ENCODE measurements around the gene SPATA2. TPM values are rescaled to one million over a fixed set of nuclear protein-coding genes. Genes with fewer than 3 reads are reported as not detected.

Gene SPATA2
- total RNA-seq, 4 donors from 2014 or later, result 2.7 to 7.2 (median 4.9) TPM

DNA sequence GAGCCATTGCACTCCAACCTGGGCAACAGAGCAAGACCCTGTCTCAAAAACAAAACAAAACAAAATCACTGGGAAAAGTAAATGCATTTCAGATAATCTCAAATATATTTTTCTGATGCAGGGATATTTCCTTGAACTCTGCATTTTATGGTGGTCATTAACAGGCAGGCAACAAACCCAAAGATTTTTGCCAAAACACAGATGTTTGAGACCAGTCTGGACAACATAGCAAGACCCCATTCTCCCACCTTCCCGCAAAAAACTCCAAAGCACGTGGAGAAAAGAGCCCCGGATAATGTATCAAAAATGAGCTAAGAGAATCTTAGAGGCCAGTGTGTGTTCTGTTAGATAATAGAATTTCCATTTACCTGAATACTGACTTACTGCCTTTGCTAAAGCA lies 58.4 kb downstream of the SPATA2 start:
- H3K4me3 ChIP-seq, result no peak overlapping the region
- 93 to 100% methylated on average over 3 of the region's 3 CpGs for WGBS, 2 donors (ENCODE audit: low coverage in 1 of 2)
- ATAC-seq, result no peak
- H3K9me3 ChIP-seq, result no peaks in the 10 kb centered on the region
- H3K27me3 ChIP-seq, result no peaks in the 10 kb centered on the region
- peaks cover 0 to 95% of the 10 kb centered on the region in 2 donors for H3K36me3 ChIP-seq
- H3K27ac ChIP-seq, result no peak overlapping the region
- TF ChIP-seq POLR2A (IDR thresholded peaks at IDR 0.05), result no peak
- TF ChIP-seq, protein P1, sequence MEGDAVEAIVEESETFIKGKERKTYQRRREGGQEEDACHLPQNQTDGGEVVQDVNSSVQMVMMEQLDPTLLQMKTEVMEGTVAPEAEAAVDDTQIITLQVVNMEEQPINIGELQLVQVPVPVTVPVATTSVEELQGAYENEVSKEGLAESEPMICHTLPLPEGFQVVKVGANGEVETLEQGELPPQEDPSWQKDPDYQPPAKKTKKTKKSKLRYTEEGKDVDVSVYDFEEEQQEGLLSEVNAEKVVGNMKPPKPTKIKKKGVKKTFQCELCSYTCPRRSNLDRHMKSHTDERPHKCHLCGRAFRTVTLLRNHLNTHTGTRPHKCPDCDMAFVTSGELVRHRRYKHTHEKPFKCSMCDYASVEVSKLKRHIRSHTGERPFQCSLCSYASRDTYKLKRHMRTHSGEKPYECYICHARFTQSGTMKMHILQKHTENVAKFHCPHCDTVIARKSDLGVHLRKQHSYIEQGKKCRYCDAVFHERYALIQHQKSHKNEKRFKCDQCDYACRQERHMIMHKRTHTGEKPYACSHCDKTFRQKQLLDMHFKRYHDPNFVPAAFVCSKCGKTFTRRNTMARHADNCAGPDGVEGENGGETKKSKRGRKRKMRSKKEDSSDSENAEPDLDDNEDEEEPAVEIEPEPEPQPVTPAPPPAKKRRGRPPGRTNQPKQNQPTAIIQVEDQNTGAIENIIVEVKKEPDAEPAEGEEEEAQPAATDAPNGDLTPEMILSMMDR (IDR thresholded peaks at IDR 0.05), result no peak
- no peak for TF ChIP-seq POLR2AphosphoS5 (IDR thresholded peaks at IDR 0.05)
- no peak for TF ChIP-seq EP300 (IDR thresholded peaks at IDR 0.05)
- peaks cover 0 to 3% (median 0%) of the 10 kb centered on the region in 3 donors for H3K4me1 ChIP-seq

DNA sequence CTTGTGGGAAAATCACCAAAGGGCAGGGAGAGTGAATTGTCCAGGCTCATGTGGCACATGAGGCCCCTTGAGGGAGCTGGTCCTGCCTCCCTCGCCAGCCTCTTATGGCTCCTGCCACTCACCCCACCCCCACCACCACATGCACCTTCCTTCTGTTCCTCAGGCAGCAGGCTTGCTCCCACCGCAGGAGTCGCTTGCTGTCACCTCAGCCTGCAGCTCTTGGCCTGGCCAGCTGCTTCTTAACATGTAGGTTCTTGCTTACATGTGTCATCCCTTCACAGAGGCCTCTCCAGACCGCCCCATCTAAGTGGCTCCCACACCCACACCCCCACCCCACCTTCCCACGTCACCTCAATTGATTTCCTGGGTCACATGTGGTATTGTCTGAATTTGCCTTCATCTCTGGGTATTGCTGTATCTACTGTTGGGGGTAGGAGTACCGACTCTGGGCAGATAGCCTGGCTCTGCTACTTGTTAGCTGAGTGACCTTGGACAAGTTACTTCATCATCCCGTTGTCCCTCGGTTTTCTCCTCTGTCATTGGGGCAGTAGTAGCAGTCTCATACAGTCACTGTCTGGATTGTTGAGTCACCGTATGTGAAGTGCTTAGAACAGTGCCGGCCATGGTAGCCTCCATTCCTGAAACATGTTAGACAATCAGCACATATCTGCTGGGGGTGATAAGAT lies 61.0 kb downstream of the SPATA2 start:
- H3K4me1 ChIP-seq, result peaks cover 0 to 21% (median 9%) of the 10 kb centered on the region in 3 donors
- TF ChIP-seq POLR2A (IDR thresholded peaks at IDR 0.05) (no peak), EP300 (IDR thresholded peaks at IDR 0.05) (no peak), POLR2AphosphoS5 (IDR thresholded peaks at IDR 0.05) (no peak)
- TF ChIP-seq, protein P1 (IDR thresholded peaks at IDR 0.05), result no peak
- no peak overlapping the region for H3K27ac ChIP-seq
- no peaks in the 10 kb centered on the region for H3K9me3 ChIP-seq
- no peak for ATAC-seq
- WGBS, 2 donors (ENCODE audit: low coverage in 1 of 2), result 86% methylated on average over 6 of the region's 10 CpGs; no CpG with 5 or more reads in 1 of the 2 donors
- H3K27me3 ChIP-seq, result no peaks in the 10 kb centered on the region
- no peak overlapping the region for H3K4me3 ChIP-seq
- peaks cover 0 to 95% of the 10 kb centered on the region in 2 donors for H3K36me3 ChIP-seq

DNA sequence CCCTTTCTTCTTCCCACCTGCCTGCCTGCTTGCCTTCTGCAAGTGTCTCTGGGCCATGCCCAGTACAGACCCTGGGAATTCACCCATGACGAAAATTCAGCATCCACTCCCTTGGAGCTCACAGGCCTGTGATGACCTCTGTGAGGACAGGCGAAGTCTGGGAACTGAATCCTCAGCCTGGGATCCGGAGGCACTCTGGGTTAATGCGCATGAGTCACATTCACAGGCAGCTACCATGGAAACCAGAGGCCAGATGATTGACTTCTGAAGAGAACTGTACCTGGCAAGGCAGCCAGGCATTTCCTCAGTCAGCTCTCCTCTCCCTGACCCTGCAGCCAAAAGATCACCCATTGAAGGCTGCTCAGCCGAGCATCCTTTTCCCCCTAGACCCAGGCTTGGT lies 61.7 kb downstream of the SPATA2 start:
- TF ChIP-seq, protein P1 (IDR thresholded peaks at IDR 0.05), result no peak
- no peak for TF ChIP-seq POLR2A (IDR thresholded peaks at IDR 0.05)
- no peak for TF ChIP-seq EP300 (IDR thresholded peaks at IDR 0.05)
- TF ChIP-seq POLR2AphosphoS5 (IDR thresholded peaks at IDR 0.05), result no peak
- WGBS, 2 donors (ENCODE audit: low coverage in 1 of 2), result 77% methylated on average over 3 of the region's 5 CpGs; no CpG with 5 or more reads in 1 of the 2 donors
- Histone ChIP-seq H3K36me3 (peaks cover 0 to 95% of the 10 kb centered on the region in 2 donors), H3K27ac (no peak overlapping the region), H3K27me3 (no peaks in the 10 kb centered on the region), H3K9me3 (no peaks in the 10 kb centered on the region), H3K4me3 (no peak overlapping the region), H3K4me1 (peaks cover 0 to 21% (median 9%) of the 10 kb centered on the region in 3 donors)
- ATAC-seq, result no peak

Small RNA genes within 50 kb of the gene (small RNA-seq; reads per million reads assigned to genes)
- gene RF00017 (0 reads per million in 4 donors), gene RF00019 (0 reads per million in 4 donors)

Other genes starting within 250 kb of the SPATA2 start
- 10 to 100 TPM; 20.2 to 35.6 (median 28.8) TPM for gene B4GALT5, start 201.7 kb downstream of the SPATA2 start, total RNA-seq
- gene SLC9A8, start 102.7 kb downstream of the SPATA2 start, total RNA-seq, result 1 to 10 TPM; 4.7 to 9.3 (median 7.5) TPM
- 100 to 1,000 TPM in 2 of 4 donors, 10 to 100 TPM in 2; 80.3 to 109 (median 101) TPM for gene RNF114, start 20.9 kb upstream of the SPATA2 start, total RNA-seq
- gene SNAI1, start 67.5 kb upstream of the SPATA2 start, total RNA-seq, result 1 to 10 TPM in 3 of 4 donors, under 1 TPM in 1; 0.79 to 2.6 (median 1.2) TPM
- gene UBE2V1, start 197.6 kb upstream of the SPATA2 start, total RNA-seq, result 100 to 1,000 TPM in 2 of 4 donors, 10 to 100 TPM in 2; 69.3 to 110 (median 87.9) TPM
- 10 to 100 TPM; 24.1 to 46.3 (median 31.8) TPM for gene PEDS1, start 238.2 kb upstream of the SPATA2 start, total RNA-seq